OCI-LY3 (cell line): ENCODE results near the gene SLC7A6OS.

Experiments used
- CTCF ChIP-seq: fragments of 200-600, 300-600 bp; sonication (generic); IDR thresholded peaks from 2 replicates; pipeline ENCODE4 v1.5.1; 2014; ENCODE audit warnings: antibody characterized with exemption, low read length, low read depth
- EZH2phosphoT487 ChIP-seq: fragments of 200-600 bp; shearing (Covaris generic); IDR thresholded peaks from 2 replicates; pipeline ENCODE4 v1.6.1; 2018; ENCODE audit warnings: antibody characterized with exemption, mixed run types, low read depth

DNA sequence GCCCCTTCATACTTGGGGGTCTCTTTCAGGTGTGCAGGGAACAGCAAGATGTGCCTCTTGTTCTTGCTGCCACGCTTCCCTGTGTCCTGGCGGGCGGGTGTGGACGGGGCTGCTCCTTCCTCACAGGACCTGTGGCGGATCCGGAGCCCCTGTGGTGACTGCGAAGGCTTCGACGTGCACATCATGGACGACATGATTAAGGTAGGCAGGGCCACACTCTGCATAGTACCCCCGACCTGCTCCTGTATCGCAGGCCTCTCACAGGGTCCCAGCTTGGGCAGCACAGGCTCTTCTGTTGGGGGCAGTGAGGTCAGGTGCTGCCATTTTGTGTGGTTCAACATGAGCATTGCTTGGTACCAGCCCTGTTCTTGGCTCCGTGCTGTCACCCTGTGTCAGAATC, 42.6 kb upstream of the SLC7A6OS start:
- no peak for TF ChIP-seq CTCF
- TF ChIP-seq EZH2phosphoT487: no peak
